ENCODE results near the gene FAM89A. TPM values are rescaled to one million over a fixed set of nuclear protein-coding genes. Genes with fewer than 3 reads are reported as not detected.

The FAM89A gene
- total RNA-seq, 1 donor from 2014 or later = 56.7 TPM

Other genes starting within 250 kb of the FAM89A start
- 15.5 and 16.1 TPM in 2 replicates for gene C1orf198, start 171.7 kb downstream of the FAM89A start, total RNA-seq
- gene TTC13, start 61.4 kb downstream of the FAM89A start, total RNA-seq = 7.8 and 9.7 TPM in 2 replicates
- gene ARV1, start 61.2 kb downstream of the FAM89A start, total RNA-seq = 8.5 and 9.5 TPM in 2 replicates
- not detected in 2 replicates for gene TRIM67, start 121.8 kb upstream of the FAM89A start, total RNA-seq
- gene GNPAT, start 201.0 kb upstream of the FAM89A start, total RNA-seq = 37.7 and 40.1 TPM in 2 replicates

All from lung microvascular endothelial cell (primary cell).